Measurements from ENCODE around the gene WASL.
"Not testable (repeated sequence)": the region's sequence is repeated elsewhere in the genome, so short reads cannot be mapped to it uniquely, and the experiment has no call there.

Gene WASL

GRCh38 chr7:123738808-123739207, 10.0 kb downstream of the WASL start:
- TF ChIP-seq JUND (IDR thresholded peaks at IDR 0.05; ENCODE audit: low read depth) = no peak
- DNase-seq (ENCODE audit: low read depth in 1 of 2, low spot score in 1 of 2) = no peak
- in situ Hi-C loops (cut with HindIII; ENCODE audit: low pct_unique_long_range_greater_than_20kb, low sequenced_read_pairs) = no loop called here

- in situ Hi-C loops (cut with HindIII; ENCODE audit: low pct_unique_long_range_greater_than_20kb, low sequenced_read_pairs) = no loop called here
These were observed 10.4 kb downstream of the WASL start for GRCh38 chr7:123738356-123738755.

GRCh38 chr7:123737168-123737674, 11.6 kb downstream of the WASL start:
- in situ Hi-C loops (cut with HindIII; ENCODE audit: low pct_unique_long_range_greater_than_20kb, low sequenced_read_pairs); DNase-seq (ENCODE audit: low read depth in 1 of 2, low spot score in 1 of 2): not testable (repeated sequence)

More at GRCh38 chr7:123738356-123738755, 10.4 kb downstream of the WASL start:
- DNase-seq (ENCODE audit: low read depth in 1 of 2, low spot score in 1 of 2) = no peak
- TF ChIP-seq JUND (IDR thresholded peaks at IDR 0.05; ENCODE audit: low read depth) = no peak

DNA sequence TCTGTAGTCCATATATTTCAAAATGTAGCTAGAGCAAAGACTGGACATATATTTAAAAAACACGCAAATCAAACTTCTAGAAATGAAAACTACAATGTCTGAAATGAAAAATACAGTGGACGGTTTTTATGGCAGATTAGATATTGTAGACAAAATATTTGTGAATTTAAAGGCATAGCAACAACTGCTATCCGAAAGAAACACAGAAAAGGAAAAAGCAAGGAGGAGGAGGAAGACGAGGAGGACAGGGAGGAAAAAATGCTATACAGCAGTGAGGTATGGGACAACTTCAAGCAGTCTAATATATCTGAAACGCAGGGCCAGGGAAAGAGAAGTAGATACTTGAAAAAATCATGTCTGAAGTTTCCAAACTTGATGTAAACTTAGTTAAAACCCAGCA, 13.3 kb downstream of the WASL start:
- in situ Hi-C loops (cut with HindIII; ENCODE audit: low pct_unique_long_range_greater_than_20kb, low sequenced_read_pairs) = no loop called here
- DNase-seq (ENCODE audit: low read depth in 1 of 2, low spot score in 1 of 2) = no peak
- TF ChIP-seq JUND (IDR thresholded peaks at IDR 0.05; ENCODE audit: low read depth) = no peak

DNA sequence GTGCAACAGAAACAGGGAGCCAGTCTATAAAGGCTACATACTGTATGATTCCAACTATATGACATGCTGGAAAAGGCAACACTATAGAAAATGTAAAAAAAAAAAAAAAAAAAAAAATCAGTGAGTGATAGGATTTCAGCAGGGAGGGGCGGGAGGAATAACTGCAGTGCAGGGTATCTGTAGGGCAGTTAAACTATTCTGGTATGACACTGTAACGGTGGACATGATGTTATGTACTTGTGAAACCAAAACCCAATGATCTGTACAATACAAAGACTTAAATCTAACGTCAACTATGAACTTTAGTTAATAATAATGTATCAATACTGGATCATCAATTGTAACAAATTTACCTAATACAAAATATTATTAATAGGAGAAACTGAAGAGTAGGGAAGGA, 14.3 kb downstream of the WASL start:
- in situ Hi-C loops (cut with HindIII; ENCODE audit: low pct_unique_long_range_greater_than_20kb, low sequenced_read_pairs) = no loop called here
- DNase-seq (ENCODE audit: low read depth in 1 of 2, low spot score in 1 of 2) = no peak
- TF ChIP-seq JUND (IDR thresholded peaks at IDR 0.05; ENCODE audit: low read depth) = no peak

- in situ Hi-C loops (cut with HindIII; ENCODE audit: low pct_unique_long_range_greater_than_20kb, low sequenced_read_pairs) = no loop called here
- no peak for TF ChIP-seq JUND (IDR thresholded peaks at IDR 0.05; ENCODE audit: low read depth)
- no peak for DNase-seq (ENCODE audit: low read depth in 1 of 2, low spot score in 1 of 2)
These were observed 16.3 kb downstream of the WASL start for GRCh38 chr7:123732413-123733091.

GRCh38 chr7:123729218-123729578, 19.6 kb downstream of the WASL start:
- TF ChIP-seq JUND (IDR thresholded peaks at IDR 0.05; ENCODE audit: low read depth) = no peak

DNA sequence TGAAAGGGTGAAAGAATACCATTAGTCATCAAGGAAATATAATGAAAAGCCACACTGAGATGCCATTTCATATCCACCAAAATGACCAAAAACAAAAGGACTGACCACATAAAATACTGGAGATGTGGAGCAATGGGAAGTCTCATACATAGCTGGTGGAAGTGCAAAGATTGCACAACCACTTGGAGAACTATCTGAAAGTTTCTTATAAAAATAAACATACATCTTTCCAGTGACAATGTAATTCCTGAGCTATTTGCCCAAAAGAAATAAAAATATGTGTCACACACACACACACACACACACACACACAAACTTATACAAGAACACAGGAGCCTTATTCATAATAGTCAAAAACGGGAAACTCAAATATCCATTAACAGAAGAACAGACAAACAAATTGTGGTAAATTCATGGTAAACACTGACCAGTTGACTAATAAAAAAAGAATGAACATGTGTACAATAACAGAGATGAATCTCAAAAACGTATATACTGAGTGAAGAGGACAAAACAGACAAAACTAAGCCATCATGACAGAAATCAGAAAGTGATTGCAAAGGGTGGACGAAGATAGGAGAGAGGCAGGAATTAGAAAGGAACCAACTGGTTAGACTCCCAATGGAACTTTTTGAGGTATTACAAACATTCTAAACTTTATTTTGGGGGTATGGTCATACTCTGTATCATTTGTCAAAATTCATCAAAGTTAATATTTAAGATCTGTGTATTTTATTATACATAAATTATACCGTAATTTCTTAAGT, 21.5 kb downstream of the WASL start:
- no peak for TF ChIP-seq JUND (IDR thresholded peaks at IDR 0.05; ENCODE audit: low read depth)
- DNase-seq (ENCODE audit: low read depth in 1 of 2, low spot score in 1 of 2) = no peak
- in situ Hi-C loops (cut with HindIII; ENCODE audit: low pct_unique_long_range_greater_than_20kb, low sequenced_read_pairs) = no loop called here

More at GRCh38 chr7:123729218-123729578, 19.6 kb downstream of the WASL start:
- no peak for DNase-seq (ENCODE audit: low read depth in 1 of 2, low spot score in 1 of 2)
- in situ Hi-C loops (cut with HindIII; ENCODE audit: low pct_unique_long_range_greater_than_20kb, low sequenced_read_pairs) = no loop called here

DNA sequence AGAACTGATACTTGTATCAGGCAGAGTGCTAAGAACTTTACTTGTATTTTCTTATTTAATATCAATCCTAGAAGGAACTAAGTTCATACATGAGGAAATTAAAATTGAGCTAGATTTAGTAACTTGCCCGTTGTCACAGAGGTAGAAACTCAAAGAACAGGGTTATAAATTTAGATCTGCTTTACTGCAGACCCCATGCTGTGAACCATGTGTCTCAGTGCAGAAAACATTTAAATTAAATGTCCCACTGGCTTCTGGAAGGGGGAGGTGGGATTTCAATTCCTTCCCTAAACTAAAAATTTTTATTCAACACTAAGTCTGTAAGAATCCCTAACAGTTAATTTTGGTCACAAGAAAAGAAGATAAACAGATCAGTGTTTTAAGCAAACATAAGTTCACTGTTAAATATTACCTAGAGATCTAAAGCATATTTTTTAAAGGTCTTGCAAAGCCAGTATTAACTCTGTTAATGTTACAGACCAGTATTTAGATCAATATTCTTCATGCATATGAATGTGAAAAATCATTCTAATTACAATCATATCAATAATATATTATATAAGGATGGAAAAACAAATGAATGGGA, 23.1 kb downstream of the WASL start:
- in situ Hi-C loops (cut with HindIII; ENCODE audit: low pct_unique_long_range_greater_than_20kb, low sequenced_read_pairs) = no loop called here
- no peak for DNase-seq (ENCODE audit: low read depth in 1 of 2, low spot score in 1 of 2)
- TF ChIP-seq JUND (IDR thresholded peaks at IDR 0.05; ENCODE audit: low read depth) = no peak

GRCh38 chr7:123724817-123725253, 24.0 kb downstream of the WASL start:
- no peak for DNase-seq (ENCODE audit: low read depth in 1 of 2, low spot score in 1 of 2)
- TF ChIP-seq JUND (IDR thresholded peaks at IDR 0.05; ENCODE audit: low read depth) = no peak
- in situ Hi-C loops (cut with HindIII; ENCODE audit: low pct_unique_long_range_greater_than_20kb, low sequenced_read_pairs) = no loop called here

DNA sequence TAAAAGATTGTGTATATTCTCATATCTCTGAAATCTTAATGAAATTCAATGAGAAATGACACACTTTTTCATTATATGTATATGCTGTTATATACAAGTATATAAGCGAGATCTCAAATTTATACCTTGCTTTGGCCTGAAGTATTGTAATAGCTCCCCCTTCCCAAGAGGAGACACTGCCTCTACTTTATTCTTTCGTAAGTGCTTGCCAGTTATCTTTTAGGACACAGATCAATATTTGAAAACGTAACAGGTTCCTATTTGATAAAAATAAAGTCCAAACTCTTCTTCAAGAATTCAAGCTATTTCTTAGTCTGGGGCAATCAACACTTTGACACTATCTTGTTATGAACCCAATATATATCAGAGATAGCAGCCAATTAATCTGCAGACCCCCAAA, 24.9 kb downstream of the WASL start:
- TF ChIP-seq JUND (IDR thresholded peaks at IDR 0.05; ENCODE audit: low read depth) = no peak
- in situ Hi-C loops (cut with HindIII; ENCODE audit: low pct_unique_long_range_greater_than_20kb, low sequenced_read_pairs) = no loop called here

GRCh38 chr7:123720527-123720926, 28.3 kb downstream of the WASL start:
- DNase-seq (ENCODE audit: low read depth in 1 of 2, low spot score in 1 of 2); in situ Hi-C loops (cut with HindIII; ENCODE audit: low pct_unique_long_range_greater_than_20kb, low sequenced_read_pairs): not testable (repeated sequence)

More for the DNA sequence above, 24.9 kb downstream of the WASL start:
- DNase-seq (ENCODE audit: low read depth in 1 of 2, low spot score in 1 of 2) = no peak

DNA sequence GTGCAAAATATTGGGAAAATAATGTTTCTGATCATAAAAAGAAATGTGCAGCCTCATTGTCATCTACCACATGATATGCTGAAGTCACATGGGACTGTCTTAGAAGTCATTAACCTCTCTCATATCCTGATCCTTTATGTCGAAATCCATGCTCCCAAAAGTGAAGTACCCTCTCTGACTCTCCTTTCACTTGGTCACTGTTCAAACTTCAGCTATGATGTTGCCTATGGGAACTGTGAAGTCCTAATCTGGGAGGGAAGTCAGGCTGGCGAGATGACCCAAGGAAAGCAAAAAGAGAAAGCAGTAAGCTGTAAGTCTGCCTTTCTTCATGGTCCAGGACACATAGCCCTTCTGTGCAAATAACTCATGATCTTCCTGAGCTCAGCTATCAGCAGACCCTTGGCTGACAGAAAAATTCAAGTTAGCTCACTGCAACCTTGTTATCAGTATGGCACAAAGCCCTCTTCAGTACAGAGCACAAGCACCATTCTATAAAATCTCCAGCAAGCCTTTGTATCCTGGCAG, 29.5 kb downstream of the WASL start:
- no peak for DNase-seq (ENCODE audit: low read depth in 1 of 2, low spot score in 1 of 2)
- in situ Hi-C loops (cut with HindIII; ENCODE audit: low pct_unique_long_range_greater_than_20kb, low sequenced_read_pairs) = no loop called here
- no peak for TF ChIP-seq JUND (IDR thresholded peaks at IDR 0.05; ENCODE audit: low read depth)

Data from T47D (cell line).